ENCODE measurements around the gene SMAD3. TPM values are rescaled to one million over a fixed set of nuclear protein-coding genes. Genes with fewer than 3 reads are reported as not detected.

The SMAD3 gene
- total RNA-seq, 1 experiment from 2014 or later = 89.2 TPM

DNA sequence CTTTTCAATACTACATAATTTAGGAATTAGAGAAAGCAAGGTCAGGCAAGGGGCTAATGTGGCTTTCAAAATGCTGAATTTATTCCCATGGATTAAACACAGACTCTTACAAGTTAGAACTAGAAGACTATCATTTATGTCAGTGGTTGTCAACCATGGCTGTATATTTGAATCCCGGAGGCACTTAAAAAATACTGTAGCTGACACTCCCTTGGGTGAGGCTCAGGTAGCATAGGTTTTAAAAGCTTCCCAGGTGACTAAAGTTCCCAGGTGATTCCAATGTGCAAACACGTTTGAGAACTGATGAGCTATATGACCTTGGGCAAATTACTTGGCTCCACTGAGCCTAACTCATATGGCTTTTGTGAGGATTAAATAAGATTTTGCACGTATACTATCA, 159.5 kb downstream of the SMAD3 start (continued):
- TF ChIP-seq SRF (IDR thresholded peaks at IDR 0.05; ENCODE audit: low read depth) = no peak
- TF ChIP-seq EGR1 (IDR thresholded peaks at IDR 0.05; ENCODE audit: low read depth) = no peak

DNA sequence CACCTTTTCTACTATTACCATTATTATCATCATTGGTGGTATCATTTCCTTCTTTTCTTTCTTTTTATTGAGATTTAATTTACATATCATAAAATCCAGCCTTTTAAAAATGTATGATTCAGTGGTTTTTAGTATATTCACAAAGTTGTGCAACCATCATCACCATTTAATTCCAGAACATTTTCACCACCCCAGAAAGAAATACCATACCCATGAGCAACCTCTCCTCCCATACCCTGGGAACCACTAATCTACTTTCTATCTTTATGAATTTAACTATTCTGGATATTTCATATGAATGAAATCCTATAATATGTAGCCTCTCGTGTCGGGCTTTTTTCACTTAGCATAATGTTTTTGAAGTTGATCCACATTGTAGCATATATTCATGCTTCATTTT, 159.9 kb downstream of the SMAD3 start:
- CTCF ChIA-PET = no interaction called here
- H3K4me3 ChIP-seq (replicated peaks in 1 of 2; ENCODE audit: low read depth in 1 of 2, low read length in 2 of 2) = no peak overlapping the region

More for the DNA sequence above, 159.9 kb downstream of the SMAD3 start:
- no peak overlapping the region for H2AFZ ChIP-seq (ENCODE audit: low read depth, low read length, poor library complexity, severe bottlenecking)
- H3K4me1 ChIP-seq (ENCODE audit: control insufficient read depth in 1 of 2, insufficient read depth in 2 of 2, low read length in 2 of 2) = no peaks in the 10 kb centered on the region
- intact Hi-C loops (cut with micrococcal nuclease) = no loop called here
- no peak overlapping the region for H3K4me2 ChIP-seq (ENCODE audit: low read length)
- DNase-seq (ENCODE audit: low read depth, low spot score) (no peak), ATAC-seq (no peak)
- no peak overlapping the region for H3K27ac ChIP-seq (ENCODE audit: low read depth, low read length)
- BruUV-seq (replicated peaks) = no TSS peak
- peaks cover 4% of the 10 kb centered on the region; the same call in 1 of the 2 replicates for H3K79me2 ChIP-seq (ENCODE audit: insufficient read depth, low read length)
- RAD21 ChIA-PET (ENCODE audit: low non-redundant PET in 1 of 2, low total read pairs in 2 of 2, uncharacterized antibody in 2 of 2, unreplicated experiment in 2 of 2) = no interaction called here
- no peaks in the 10 kb centered on the region for H3K9me3 ChIP-seq (ENCODE audit: control insufficient read depth in 1 of 2, insufficient read depth in 1 of 2, low read depth in 1 of 2, low read length in 2 of 2)
- H3K27me3 ChIP-seq (ENCODE audit: insufficient read depth, low read length) = no peaks in the 10 kb centered on the region
- no peaks in the 10 kb centered on the region for H4K20me1 ChIP-seq (ENCODE audit: insufficient read depth)
- H3K9me2 ChIP-seq (ENCODE audit: insufficient read depth) = no peaks in the 10 kb centered on the region
- H3K9ac ChIP-seq (ENCODE audit: low read length) = no peak overlapping the region
- POLR2A ChIA-PET = no interaction called here
- TF ChIP-seq JUND (IDR thresholded peaks at IDR 0.05) = no peak
- no peak for TF ChIP-seq TCF7L2 (IDR thresholded peaks at IDR 0.05; ENCODE audit: borderline replicate concordance, extremely low read depth, insufficient read depth, insufficient read length)
- TF ChIP-seq POLR2AphosphoS5 (IDR thresholded peaks at IDR 0.05; ENCODE audit: low read depth, low read length) = no peak
- TF ChIP-seq CBX3 (IDR thresholded peaks at IDR 0.05; ENCODE audit: low read depth) = no peak
- TF ChIP-seq EGR1 (IDR thresholded peaks at IDR 0.05; ENCODE audit: low read depth) = no peak
- no peak for TF ChIP-seq EZH2phosphoT487 (IDR thresholded peaks at IDR 0.05; ENCODE audit: borderline replicate concordance)
- no peak for TF ChIP-seq ZFX (IDR thresholded peaks at IDR 0.05)
- no peak for TF ChIP-seq ELF1 (IDR thresholded peaks at IDR 0.05; ENCODE audit: borderline replicate concordance, low read depth)
- TF ChIP-seq CEBPB (IDR thresholded peaks at IDR 0.05; ENCODE audit: low read depth) = no peak
- TF ChIP-seq, protein P1, sequence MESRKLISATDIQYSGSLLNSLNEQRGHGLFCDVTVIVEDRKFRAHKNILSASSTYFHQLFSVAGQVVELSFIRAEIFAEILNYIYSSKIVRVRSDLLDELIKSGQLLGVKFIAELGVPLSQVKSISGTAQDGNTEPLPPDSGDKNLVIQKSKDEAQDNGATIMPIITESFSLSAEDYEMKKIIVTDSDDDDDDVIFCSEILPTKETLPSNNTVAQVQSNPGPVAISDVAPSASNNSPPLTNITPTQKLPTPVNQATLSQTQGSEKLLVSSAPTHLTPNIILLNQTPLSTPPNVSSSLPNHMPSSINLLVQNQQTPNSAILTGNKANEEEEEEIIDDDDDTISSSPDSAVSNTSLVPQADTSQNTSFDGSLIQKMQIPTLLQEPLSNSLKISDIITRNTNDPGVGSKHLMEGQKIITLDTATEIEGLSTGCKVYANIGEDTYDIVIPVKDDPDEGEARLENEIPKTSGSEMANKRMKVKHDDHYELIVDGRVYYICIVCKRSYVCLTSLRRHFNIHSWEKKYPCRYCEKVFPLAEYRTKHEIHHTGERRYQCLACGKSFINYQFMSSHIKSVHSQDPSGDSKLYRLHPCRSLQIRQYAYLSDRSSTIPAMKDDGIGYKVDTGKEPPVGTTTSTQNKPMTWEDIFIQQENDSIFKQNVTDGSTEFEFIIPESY (IDR thresholded peaks at IDR 0.05; ENCODE audit: extremely low read depth, insufficient replicate concordance, low read length) = no peak
- TF ChIP-seq, protein P2, sequence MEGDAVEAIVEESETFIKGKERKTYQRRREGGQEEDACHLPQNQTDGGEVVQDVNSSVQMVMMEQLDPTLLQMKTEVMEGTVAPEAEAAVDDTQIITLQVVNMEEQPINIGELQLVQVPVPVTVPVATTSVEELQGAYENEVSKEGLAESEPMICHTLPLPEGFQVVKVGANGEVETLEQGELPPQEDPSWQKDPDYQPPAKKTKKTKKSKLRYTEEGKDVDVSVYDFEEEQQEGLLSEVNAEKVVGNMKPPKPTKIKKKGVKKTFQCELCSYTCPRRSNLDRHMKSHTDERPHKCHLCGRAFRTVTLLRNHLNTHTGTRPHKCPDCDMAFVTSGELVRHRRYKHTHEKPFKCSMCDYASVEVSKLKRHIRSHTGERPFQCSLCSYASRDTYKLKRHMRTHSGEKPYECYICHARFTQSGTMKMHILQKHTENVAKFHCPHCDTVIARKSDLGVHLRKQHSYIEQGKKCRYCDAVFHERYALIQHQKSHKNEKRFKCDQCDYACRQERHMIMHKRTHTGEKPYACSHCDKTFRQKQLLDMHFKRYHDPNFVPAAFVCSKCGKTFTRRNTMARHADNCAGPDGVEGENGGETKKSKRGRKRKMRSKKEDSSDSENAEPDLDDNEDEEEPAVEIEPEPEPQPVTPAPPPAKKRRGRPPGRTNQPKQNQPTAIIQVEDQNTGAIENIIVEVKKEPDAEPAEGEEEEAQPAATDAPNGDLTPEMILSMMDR (IDR thresholded peaks at IDR 0.05 in 2 of 3, conservative IDR thresholded peaks at IDR 0.05 in 1 of 3; ENCODE audit: borderline replicate concordance in 1 of 3, insufficient read depth in 1 of 3, low read depth in 2 of 3, low read length in 2 of 3) = no peak
- TF ChIP-seq SRF (IDR thresholded peaks at IDR 0.05; ENCODE audit: low read depth) = no peak
- peaks cover 0 to 8% of the 10 kb centered on the region in 2 experiments; a peak in 2 of 4 replicates for H3K36me3 ChIP-seq (ENCODE audit: control insufficient read depth in 1 of 2, insufficient read depth in 2 of 2, low read length in 2 of 2)
